Measurements from ENCODE around the gene CPTP.

Gene CPTP

GRCh38 chr1:1324524-1325287 is at the start of gene CPTP, which contains the start of gene INTS11:
Gene CPTP, plus strand, starts transcription at chr1:1324802. Its CDS starts 2,109 bp downstream, at chr1:1326911.
Gene INTS11, minus strand, starts transcription at chr1:1324660. Its CDS starts 52 bp downstream, at chr1:1324608.
- DNase-seq = peak; percentile 64

GRCh38 chr1:1274931-1275431 is 49.6 kb upstream of the CPTP start:
- DNase-seq = no peak

- DNase-seq = no peak
These were observed 48.8 kb upstream of the CPTP start for GRCh38 chr1:1275836-1276235.

- DNase-seq = no peak
These were observed 46.0 kb upstream of the CPTP start for GRCh38 chr1:1278620-1279019.

- DNase-seq = no peak
These were observed 45.6 kb upstream of the CPTP start for GRCh38 chr1:1279028-1279427.

- no peak for DNase-seq
These were observed 43.7 kb upstream of the CPTP start for GRCh38 chr1:1280782-1281481.

- no peak for DNase-seq
These were observed 42.9 kb upstream of the CPTP start for GRCh38 chr1:1281533-1282321.

- DNase-seq = no peak
These were observed 41.6 kb upstream of the CPTP start for GRCh38 chr1:1282998-1283397.

GRCh38 chr1:1283821-1284220 is 40.8 kb upstream of the CPTP start:
- DNase-seq = no peak

- no peak for DNase-seq
These were observed 40.1 kb upstream of the CPTP start for GRCh38 chr1:1284221-1285101.

GRCh38 chr1:1285102-1285571 is 39.5 kb upstream of the CPTP start:
- no peak for DNase-seq

GRCh38 chr1:1285611-1286311 is 38.8 kb upstream of the CPTP start:
- DNase-seq = no peak

- no peak for DNase-seq
These were observed 38.0 kb upstream of the CPTP start for GRCh38 chr1:1286313-1287261.

- no peak for DNase-seq
These were observed 37.1 kb upstream of the CPTP start for GRCh38 chr1:1287288-1288110.

- peak; percentile 26 for DNase-seq
These were observed 34.3 kb upstream of the CPTP start for GRCh38 chr1:1290238-1290731.

- DNase-seq = no peak
These were observed 33.5 kb upstream of the CPTP start for GRCh38 chr1:1291023-1291528.

GRCh38 chr1:1291548-1292441 is 32.8 kb upstream of the CPTP start:
- peak; percentile 30 for DNase-seq

GRCh38 chr1:1292442-1292779 is 32.2 kb upstream of the CPTP start:
- no peak for DNase-seq
